Chondrocyte (in vitro differentiated cells): ENCODE results near the gene TARDBP. TPM values are rescaled to one million over a fixed set of nuclear protein-coding genes. Genes with fewer than 3 reads are reported as not detected.
"Not testable (repeated sequence)": the region's sequence is repeated elsewhere in the genome, so short reads cannot be mapped to it uniquely, and the experiment has no call there.

Source experiments
- DNase-seq: peaks from one replicate; pipeline ENCODE4 v3.0.0; 2021; ENCODE audit warnings: mixed read lengths, low spot score
- H3K27ac Mint-ChIP-seq: one replicate; pipeline ENCODE4 v1.8.0; 2021; ENCODE audit warnings: mild to moderate bottlenecking, moderate library complexity, mixed read lengths; ENCODE audit not compliant: unreplicated experiment
- H3K27me3 Mint-ChIP-seq: 2 replicates; pipeline ENCODE4 v1.8.0; 2021; ENCODE audit warnings: low read depth, mixed read lengths
- H3K36me3 Mint-ChIP-seq: 2 replicates; pipeline ENCODE4 v1.8.0; 2021; ENCODE audit warnings: low read depth, mixed read lengths
- H3K4me1 Mint-ChIP-seq: 2 replicates; pipeline ENCODE4 v1.8.0; 2021; ENCODE audit warnings: low read depth, mild to moderate bottlenecking, mixed read lengths
- H3K4me3 Mint-ChIP-seq: one replicate; pipeline ENCODE4 v1.8.0; 2021; ENCODE audit warnings: mild to moderate bottlenecking, moderate library complexity, mixed read lengths; ENCODE audit not compliant: unreplicated experiment
- H3K9me3 Mint-ChIP-seq: 2 replicates; pipeline ENCODE4 v1.8.0; 2021; ENCODE audit warnings: low read depth, mixed read lengths
- total RNA-seq: library from RNA; stranded (reverse); gene quantifications from 3 replicates; pipeline ENCODE4 v1.2.1, GENCODE V29; 2021
- TF ChIP-seq, protein P1 (sequence below): fragments of 200-600 bp; sonication (generic); IDR thresholded peaks from 2 replicates; pipeline ENCODE4 v1.5.0; 2021; ENCODE audit warnings: antibody characterized with exemption, mild to moderate bottlenecking, moderate library complexity

The TARDBP gene
- total RNA-seq, 1 donor from 2014 or later: 103 TPM

- DNase-seq: peak; percentile 25
- Mint-ChIP-seq H3K4me3 (no peak overlapping the region), H3K27ac (no peak overlapping the region), H3K4me1 (no peaks in the 10 kb centered on the region), H3K9me3 (no peaks in the 10 kb centered on the region), H3K27me3 (no peaks in the 10 kb centered on the region), H3K36me3 (peaks cover 46% of the 10 kb centered on the region)
- TF ChIP-seq, protein P1, sequence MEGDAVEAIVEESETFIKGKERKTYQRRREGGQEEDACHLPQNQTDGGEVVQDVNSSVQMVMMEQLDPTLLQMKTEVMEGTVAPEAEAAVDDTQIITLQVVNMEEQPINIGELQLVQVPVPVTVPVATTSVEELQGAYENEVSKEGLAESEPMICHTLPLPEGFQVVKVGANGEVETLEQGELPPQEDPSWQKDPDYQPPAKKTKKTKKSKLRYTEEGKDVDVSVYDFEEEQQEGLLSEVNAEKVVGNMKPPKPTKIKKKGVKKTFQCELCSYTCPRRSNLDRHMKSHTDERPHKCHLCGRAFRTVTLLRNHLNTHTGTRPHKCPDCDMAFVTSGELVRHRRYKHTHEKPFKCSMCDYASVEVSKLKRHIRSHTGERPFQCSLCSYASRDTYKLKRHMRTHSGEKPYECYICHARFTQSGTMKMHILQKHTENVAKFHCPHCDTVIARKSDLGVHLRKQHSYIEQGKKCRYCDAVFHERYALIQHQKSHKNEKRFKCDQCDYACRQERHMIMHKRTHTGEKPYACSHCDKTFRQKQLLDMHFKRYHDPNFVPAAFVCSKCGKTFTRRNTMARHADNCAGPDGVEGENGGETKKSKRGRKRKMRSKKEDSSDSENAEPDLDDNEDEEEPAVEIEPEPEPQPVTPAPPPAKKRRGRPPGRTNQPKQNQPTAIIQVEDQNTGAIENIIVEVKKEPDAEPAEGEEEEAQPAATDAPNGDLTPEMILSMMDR: no peak
These were observed 59.9 kb downstream of the TARDBP start for GRCh38 chr1:11072216-11072917.

DNA sequence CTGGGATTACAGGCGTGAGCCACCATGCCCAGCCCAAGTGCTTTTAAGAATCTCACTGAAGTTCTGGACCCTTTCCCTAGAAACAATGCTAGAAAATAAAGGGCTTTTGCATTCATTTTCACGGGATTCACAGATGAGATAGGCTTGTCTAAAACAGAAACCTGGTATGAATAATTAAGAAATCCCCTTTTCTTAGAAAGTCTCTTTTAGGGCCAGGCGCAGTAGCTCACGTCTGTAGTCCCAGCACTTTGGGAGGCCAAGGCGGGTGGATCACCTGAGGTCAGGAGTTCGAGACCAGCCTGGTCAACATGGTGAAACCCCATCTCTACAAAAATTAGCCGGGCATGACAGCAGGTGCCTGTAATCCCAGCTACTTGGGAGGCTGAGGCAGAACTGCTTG, 60.9 kb downstream of the TARDBP start:
- peaks cover 45% of the 10 kb centered on the region for H3K36me3 Mint-ChIP-seq
- not testable (repeated sequence) for H3K27me3 Mint-ChIP-seq, DNase-seq, H3K4me1 Mint-ChIP-seq, H3K27ac Mint-ChIP-seq, H3K4me3 Mint-ChIP-seq, H3K9me3 Mint-ChIP-seq

Other genes starting within 250 kb of the TARDBP start
- gene CASZ1, start 216.0 kb upstream of the TARDBP start, total RNA-seq: 1.9 to 4.1 TPM (median 3.4 TPM) in 3 replicates
- not detected in 3 replicates for gene MASP2, start 34.6 kb downstream of the TARDBP start, total RNA-seq
- gene SRM, start 47.4 kb downstream of the TARDBP start, total RNA-seq: 140 to 176 TPM (median 141 TPM) in 3 replicates
- gene EXOSC10, start 87.2 kb downstream of the TARDBP start, total RNA-seq: 49.1 to 57.2 TPM (median 49.8 TPM) in 3 replicates
- gene ANGPTL7, start 176.7 kb downstream of the TARDBP start, total RNA-seq: 0.15 TPM in 1 of 3 replicates, not detected in the others
- 33.8 to 51.4 TPM (median 36.9 TPM) in 3 replicates for gene MTOR, start 249.9 kb downstream of the TARDBP start, total RNA-seq